Hepatocyte (in vitro differentiated cells): Measurements from ENCODE around the gene CALB2. TPM values are rescaled to one million over a fixed set of nuclear protein-coding genes. Genes with fewer than 3 reads are reported as not detected.

Experiments used
- DNase-seq: peaks from one replicate; pipeline ENCODE4 v3.0.0-alpha.2; 2016; ENCODE audit warnings: low spot score
- H2AFZ ChIP-seq: fragments of 200-600 bp; sonication (generic); 2 replicates; pipeline ENCODE4 v1.6.0; 2016; ENCODE audit warnings: antibody characterized with exemption, mild to moderate bottlenecking
- H3K27ac ChIP-seq: fragments of 200-600 bp; sonication (generic); 2 replicates; pipeline ENCODE4 v1.5.1; 2016; ENCODE audit warnings: mild to moderate bottlenecking
- H3K27me3 ChIP-seq: fragments of 200-600 bp; sonication (generic); 2 replicates; pipeline ENCODE4 v1.6.1; 2016
- H3K36me3 ChIP-seq: fragments of 200-600 bp; sonication (generic); replicated peaks from 2 replicates; pipeline ENCODE4 v1.5.1; 2016; ENCODE audit warnings: low read depth; ENCODE audit not compliant: insufficient read depth
- H3K4me1 ChIP-seq: fragments of 200-600 bp; sonication (generic); 2 replicates; pipeline ENCODE4 v1.5.1; 2016; ENCODE audit warnings: mild to moderate bottlenecking, moderate library complexity; ENCODE audit not compliant: insufficient read depth
- H3K4me2 ChIP-seq: fragments of 200-600 bp; sonication (generic); 2 replicates; pipeline ENCODE4 v1.6.0; 2016
- H3K4me3 ChIP-seq: fragments of 200-600 bp; sonication (generic); 2 replicates; pipeline ENCODE4 v1.5.1; 2016; ENCODE audit warnings: mild to moderate bottlenecking
- H3K79me2 ChIP-seq: fragments of 200-600 bp; sonication (generic); 2 replicates; pipeline ENCODE4 v1.6.0; 2017; ENCODE audit warnings: mild to moderate bottlenecking
- H3K9me2 ChIP-seq: fragments of 200-600 bp; sonication (generic); replicated peaks from 2 replicates; pipeline ENCODE4 v1.6.0; 2017; ENCODE audit warnings: mild to moderate bottlenecking; ENCODE audit not compliant: insufficient read depth
- H3K9me3 ChIP-seq: fragments of 200-600 bp; sonication (generic); 2 replicates; pipeline ENCODE4 v1.5.1; 2016; ENCODE audit warnings: low read depth, mild to moderate bottlenecking
- H4K20me1 ChIP-seq: fragments of 200-600 bp; sonication (generic); 2 replicates; pipeline ENCODE4 v1.6.0; 2016; ENCODE audit warnings: mild to moderate bottlenecking; ENCODE audit not compliant: insufficient read depth, poor library complexity, severe bottlenecking
- CTCF ChIP-seq: fragments of 200-600 bp; sonication (generic); IDR thresholded peaks from 2 replicates; pipeline ENCODE4 v1.5.1; 2016; ENCODE audit warnings: antibody characterized with exemption, mild to moderate bottlenecking; ENCODE audit not compliant: poor library complexity
- EZH2 ChIP-seq: fragments of 200-600 bp; sonication (generic); IDR thresholded peaks from 2 replicates; pipeline ENCODE4 v1.6.1; 2016; ENCODE audit warnings: antibody characterized with exemption, mild to moderate bottlenecking, borderline replicate concordance
- EZH2phosphoT487 ChIP-seq: fragments of 200-600 bp; sonication (generic); IDR thresholded peaks from one replicate; pipeline ENCODE4 v1.6.1; 2018; ENCODE audit warnings: antibody characterized with exemption, mild to moderate bottlenecking, low read depth, moderate library complexity; ENCODE audit not compliant: unreplicated experiment, severe bottlenecking
- WGBS: methylation state at CpG from one replicate; pipeline ENCODE4 v1.1.6; 2016; ENCODE audit warnings: low lambda C conversion rate; ENCODE audit errors: missing lambda C conversion rate; 5-methylcytosine and 5-hydroxymethylcytosine counted together
- polyA plus RNA-seq: library from polyadenylated mRNA; unstranded; fragments of >200 nt; fragmentation: Nextera tagmentation; extraction: Ambion mirVana; gene quantifications from 2 replicates; pipeline ENCODE4 v1.2.1, GENCODE V29; 2016
- total RNA-seq: library from RNA; depleted of rRNA; stranded (reverse); fragments of >200 nt; gene quantifications from 2 replicates; pipeline ENCODE4 v1.2.3, GENCODE V29; 2014

The CALB2 gene
- total and polyA plus RNA-seq, 2 experiments from 2014 or later = 2.3 to 6.5 TPM

DNA sequence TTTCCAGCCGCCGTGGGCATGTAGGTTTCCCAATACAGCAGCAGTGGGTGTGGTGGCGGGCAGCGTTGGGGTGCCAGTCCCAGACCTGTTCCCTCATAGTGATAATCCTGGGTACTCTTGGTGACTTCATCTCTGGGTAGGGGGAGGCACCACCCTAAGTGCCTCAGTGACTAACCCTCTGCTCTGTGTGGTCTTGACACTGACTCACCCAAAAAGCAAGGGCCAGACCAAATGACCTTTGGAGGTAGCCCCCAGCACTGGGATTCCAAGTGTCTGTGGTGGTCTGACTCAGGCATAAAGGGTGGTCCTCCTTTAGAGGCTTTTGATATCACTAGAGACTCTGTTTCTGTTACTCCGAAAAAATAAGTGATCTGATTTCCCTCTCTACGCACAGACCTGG, 908 bp downstream of the CALB2 start:
- peaks cover 4% of the 10 kb centered on the region for H3K4me1 ChIP-seq
- no peak for TF ChIP-seq CTCF
- TF ChIP-seq EZH2phosphoT487 = no peak
- TF ChIP-seq EZH2 = no peak
- no peak overlapping the region for H3K27ac ChIP-seq
- no peak overlapping the region for H2AFZ ChIP-seq
- no peaks in the 10 kb centered on the region for H3K9me3 ChIP-seq
- no peaks in the 10 kb centered on the region for H3K79me2 ChIP-seq
- H3K27me3 ChIP-seq = peaks cover 30% of the 10 kb centered on the region
- DNase-seq = no peak
- no peak overlapping the region for H3K4me3 ChIP-seq
- H3K36me3 ChIP-seq = no peaks in the 10 kb centered on the region
- H4K20me1 ChIP-seq = no peaks in the 10 kb centered on the region
- H3K4me2 ChIP-seq = no peak overlapping the region
- WGBS = 93% methylated on average over 6 of the region's 6 CpGs
- H3K9me2 ChIP-seq = no peaks in the 10 kb centered on the region

- no peaks in the 10 kb centered on the region for H4K20me1 ChIP-seq
- no peaks in the 10 kb centered on the region for H3K36me3 ChIP-seq
- H3K9me3 ChIP-seq = no peaks in the 10 kb centered on the region
- H3K27me3 ChIP-seq = peaks cover 27% of the 10 kb centered on the region
- H3K4me3 ChIP-seq = no peak overlapping the region
- DNase-seq = peak; percentile 63
- H2AFZ ChIP-seq = no peak overlapping the region
- H3K4me2 ChIP-seq = no peak overlapping the region
- no peak overlapping the region for H3K27ac ChIP-seq
- no peaks in the 10 kb centered on the region for H3K79me2 ChIP-seq
- 75% methylated on average over 2 of the region's 2 CpGs for WGBS
- peaks cover 4% of the 10 kb centered on the region for H3K4me1 ChIP-seq
- H3K9me2 ChIP-seq = no peaks in the 10 kb centered on the region
- TF ChIP-seq EZH2phosphoT487 (no peak), EZH2 (no peak), CTCF (no peak)
These were observed 1.9 kb downstream of the CALB2 start for GRCh38 chr16:71360378-71360777.

DNA sequence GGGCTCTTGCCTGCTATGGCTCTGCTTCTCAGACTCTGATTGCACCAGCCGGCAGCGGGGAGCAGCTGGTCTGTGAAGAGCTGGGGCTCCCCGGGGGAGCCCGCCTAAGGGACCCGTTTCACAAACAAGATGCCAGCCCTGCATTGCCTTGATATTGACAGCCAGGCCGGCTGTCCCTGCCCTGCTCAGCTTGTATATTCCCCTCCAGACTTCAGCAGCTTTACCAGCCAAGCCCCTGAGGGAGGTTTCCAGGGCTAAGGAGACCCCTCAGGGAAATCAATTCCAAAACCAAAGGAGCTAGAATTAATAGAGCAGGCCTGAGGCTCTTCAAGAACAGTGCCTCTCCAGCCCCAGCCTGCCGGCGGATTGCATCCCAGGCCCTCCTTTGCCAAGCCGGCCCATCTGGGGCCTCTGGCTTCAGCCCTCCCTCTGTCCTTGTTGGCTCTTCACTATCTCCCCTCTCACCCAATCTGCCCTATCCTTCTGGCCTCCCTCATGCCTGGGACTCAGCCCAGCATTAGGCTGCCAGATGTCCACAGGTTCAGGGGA, 5.7 kb downstream of the CALB2 start:
- Histone ChIP-seq H3K27ac (no peak overlapping the region), H2AFZ (no peak overlapping the region), H3K4me1 (no peaks in the 10 kb centered on the region), H3K9me3 (no peaks in the 10 kb centered on the region), H3K79me2 (no peaks in the 10 kb centered on the region), H3K36me3 (no peaks in the 10 kb centered on the region), H3K4me3 (no peak overlapping the region), H3K9me2 (no peaks in the 10 kb centered on the region), H4K20me1 (no peaks in the 10 kb centered on the region), H3K27me3 (peaks cover 14% of the 10 kb centered on the region), H3K4me2 (no peak overlapping the region)
- 86% methylated on average over 9 of the region's 9 CpGs for WGBS
- TF ChIP-seq EZH2phosphoT487 = no peak
- no peak for TF ChIP-seq CTCF
- TF ChIP-seq EZH2 = no peak
- no peak for DNase-seq

GRCh38 chr16:71365021-71365420, 6.5 kb downstream of the CALB2 start:
- no peak overlapping the region for H3K4me3 ChIP-seq

More at GRCh38 chr16:71365021-71365420, 6.5 kb downstream of the CALB2 start:
- 74% methylated on average over 10 of the region's 10 CpGs for WGBS
- TF ChIP-seq EZH2phosphoT487 = no peak
- no peak for TF ChIP-seq EZH2
- TF ChIP-seq CTCF = no peak
- Histone ChIP-seq H3K79me2 (no peaks in the 10 kb centered on the region), H3K9me2 (no peaks in the 10 kb centered on the region), H4K20me1 (no peaks in the 10 kb centered on the region), H3K4me1 (no peaks in the 10 kb centered on the region), H3K27ac (no peak overlapping the region), H3K9me3 (no peaks in the 10 kb centered on the region), H3K36me3 (no peaks in the 10 kb centered on the region), H3K27me3 (peaks cover 6% of the 10 kb centered on the region), H3K4me2 (no peak overlapping the region), H2AFZ (no peak overlapping the region)
- no peak for DNase-seq
